Endothelial cell (in vitro differentiated cells): ENCODE measurements around the gene HSD11B2. TPM values are rescaled to one million over a fixed set of nuclear protein-coding genes. Genes with fewer than 3 reads are reported as not detected.

Experiments
- DNase-seq: peaks from one replicate; pipeline ENCODE4 v3.0.0; 2021; ENCODE audit warnings: low spot score
- H3K27ac Mint-ChIP-seq: one replicate; pipeline ENCODE4 v1.8.0; 2021; ENCODE audit warnings: mixed read lengths, inconsistent platforms; ENCODE audit not compliant: unreplicated experiment
- H3K27me3 Mint-ChIP-seq: one replicate; pipeline ENCODE4 v1.8.0; 2021; ENCODE audit warnings: mild to moderate bottlenecking, moderate library complexity, mixed read lengths, inconsistent platforms; ENCODE audit not compliant: unreplicated experiment
- H3K36me3 Mint-ChIP-seq: one replicate; pipeline ENCODE4 v1.8.0; 2021; ENCODE audit warnings: mild to moderate bottlenecking, low read depth, mixed read lengths, inconsistent platforms; ENCODE audit not compliant: unreplicated experiment
- H3K4me1 Mint-ChIP-seq: one replicate; pipeline ENCODE4 v1.8.0; 2021; ENCODE audit warnings: mild to moderate bottlenecking, mixed read lengths, inconsistent platforms; ENCODE audit not compliant: unreplicated experiment
- H3K4me3 Mint-ChIP-seq: one replicate; pipeline ENCODE4 v1.8.0; 2021; ENCODE audit warnings: mild to moderate bottlenecking, mixed read lengths, inconsistent platforms; ENCODE audit not compliant: unreplicated experiment
- H3K9me3 Mint-ChIP-seq: one replicate; pipeline ENCODE4 v1.8.0; 2021; ENCODE audit warnings: mixed read lengths, inconsistent platforms; ENCODE audit not compliant: unreplicated experiment
- CTCF ChIP-seq: fragments of 200-600 bp; sonication (generic); IDR thresholded peaks from one replicate; pipeline ENCODE4 v1.5.0; 2021; ENCODE audit warnings: antibody characterized with exemption; ENCODE audit not compliant: unreplicated experiment
- total RNA-seq: library from RNA; stranded (reverse); fragmentation: NEBNext Ultra II Directional; extraction: Animal tissue kit (Norgen Biotek cat#: 25700); gene quantifications from one replicate; pipeline ENCODE4 v1.2.1, GENCODE V29; 2021; ENCODE audit not compliant: unreplicated experiment

Gene HSD11B2
- total RNA-seq, 1 donor from 2014 or later = 3.3 TPM

GRCh38 chr16:67474551-67475455, 43.9 kb downstream of the HSD11B2 start:
- peaks cover 4% of the 10 kb centered on the region for H3K4me1 Mint-ChIP-seq
- H3K4me3 Mint-ChIP-seq = no peak overlapping the region
- H3K27me3 Mint-ChIP-seq = peaks cover 5% of the 10 kb centered on the region
- no peaks in the 10 kb centered on the region for H3K9me3 Mint-ChIP-seq
- no peak overlapping the region for H3K27ac Mint-ChIP-seq
- peaks cover 12% of the 10 kb centered on the region for H3K36me3 Mint-ChIP-seq
- no peak for DNase-seq
- no peak for TF ChIP-seq CTCF

- H3K4me3 Mint-ChIP-seq = no peak overlapping the region
- no peaks in the 10 kb centered on the region for H3K9me3 Mint-ChIP-seq
- H3K27me3 Mint-ChIP-seq = peaks cover 11% of the 10 kb centered on the region
- TF ChIP-seq CTCF = no peak
- DNase-seq = no peak
- peaks cover 12% of the 10 kb centered on the region for H3K36me3 Mint-ChIP-seq
- H3K27ac Mint-ChIP-seq = no peak overlapping the region
- peaks cover 15% of the 10 kb centered on the region for H3K4me1 Mint-ChIP-seq
These were observed 47.1 kb downstream of the HSD11B2 start for GRCh38 chr16:67477960-67478554.

GRCh38 chr16:67480833-67481560, 50.1 kb downstream of the HSD11B2 start, which contains the start of gene ATP6V0D1:
Gene ATP6V0D1 (minus strand): TSS chr16:67481157. CDS start chr16:67481086, 71 bp downstream.
- peak; percentile 100 for DNase-seq
- peak; percentile 81 for TF ChIP-seq CTCF
- peak within 1 kb of the TSS; percentile 100 for H3K4me3 Mint-ChIP-seq
- H3K9me3 Mint-ChIP-seq = no peaks in the 10 kb centered on the region
- H3K36me3 Mint-ChIP-seq = peaks cover 3% of the 10 kb centered on the region
- H3K4me1 Mint-ChIP-seq = peaks cover 15% of the 10 kb centered on the region
- H3K27me3 Mint-ChIP-seq = peaks cover 11% of the 10 kb centered on the region
- H3K27ac Mint-ChIP-seq = peak within 1 kb of the TSS; percentile 98

GRCh38 chr16:67481561-67482232, 50.8 kb downstream of the HSD11B2 start:
- no peak for TF ChIP-seq CTCF
- Mint-ChIP-seq H3K27me3 (peaks cover 11% of the 10 kb centered on the region), H3K4me3 (peak overlapping the region; percentile 86)

More at GRCh38 chr16:67481561-67482232, 50.8 kb downstream of the HSD11B2 start:
- peak overlapping the region; percentile 91 for H3K27ac Mint-ChIP-seq
- peaks cover 16% of the 10 kb centered on the region for H3K4me1 Mint-ChIP-seq
- DNase-seq = no peak
- H3K36me3 Mint-ChIP-seq = peaks cover 3% of the 10 kb centered on the region
- no peaks in the 10 kb centered on the region for H3K9me3 Mint-ChIP-seq
